ENCODE results near the gene RFC4.
"Not testable (repeated sequence)": the region's sequence is repeated elsewhere in the genome, so short reads cannot be mapped to it uniquely, and the experiment has no call there.

The RFC4 gene

GRCh38 chr3:186806089-186807055 lies at the start of gene RFC4:
TSS of gene RFC4 (minus strand) at chr3:186806482. CDS start at chr3:186804713, 1,769 bp downstream.
- DNase-seq, result peak; percentile 65 to 76 (median 70)

GRCh38 chr3:186854954-186855353 lies 48.7 kb upstream of the RFC4 start:
- DNase-seq, result no peak

- DNase-seq, result no peak
Measured at GRCh38 chr3:186854146-186854545, 47.9 kb upstream of the RFC4 start.

- DNase-seq, result no peak
Measured at GRCh38 chr3:186852994-186853393, 46.7 kb upstream of the RFC4 start.

GRCh38 chr3:186851835-186852234 lies 45.6 kb upstream of the RFC4 start:
- DNase-seq, result not testable (repeated sequence)

- DNase-seq, result no peak
Measured at GRCh38 chr3:186849374-186849975, 43.2 kb upstream of the RFC4 start.

- DNase-seq, result no peak
Measured at GRCh38 chr3:186847437-186847836, 41.2 kb upstream of the RFC4 start.

GRCh38 chr3:186845756-186846155 lies 39.5 kb upstream of the RFC4 start:
- DNase-seq, result no peak

- no peak for DNase-seq
Measured at GRCh38 chr3:186844908-186845307, 38.6 kb upstream of the RFC4 start.

GRCh38 chr3:186843039-186843432 lies 36.8 kb upstream of the RFC4 start:
- DNase-seq, result no peak

- DNase-seq, result no peak
Measured at GRCh38 chr3:186842426-186843038, 36.2 kb upstream of the RFC4 start, which contains the start of gene ADIPOQ. TSS of gene ADIPOQ (plus strand) at chr3:186842710. CDS start at chr3:186853059, 10,349 bp downstream.

GRCh38 chr3:186841620-186842019 lies 35.3 kb upstream of the RFC4 start:
- DNase-seq, result no peak

GRCh38 chr3:186839874-186840641 lies 33.8 kb upstream of the RFC4 start:
- no peak for DNase-seq

- DNase-seq, result no peak
Measured at GRCh38 chr3:186832276-186832675, 26.0 kb upstream of the RFC4 start.

- no peak for DNase-seq
Measured at GRCh38 chr3:186831798-186832197, 25.5 kb upstream of the RFC4 start.

GRCh38 chr3:186828340-186828739 lies 22.1 kb upstream of the RFC4 start:
- DNase-seq, result no peak

- peak; percentile 36 to 79 (median 54) for DNase-seq
Measured at GRCh38 chr3:186826976-186827857, 20.9 kb upstream of the RFC4 start.

GRCh38 chr3:186826410-186826975 lies 20.2 kb upstream of the RFC4 start:
- no peak for DNase-seq

GRCh38 chr3:186825872-186826409 lies 19.7 kb upstream of the RFC4 start:
- DNase-seq, result no peak

- peak in 3 of 4 experiments; percentile 11 to 21 (median 12) for DNase-seq
Measured at GRCh38 chr3:186825294-186825821, 19.1 kb upstream of the RFC4 start.
